GM19395 (cell line): ENCODE measurements around the gene ELL.
"Not testable (repeated sequence)": the region's sequence is repeated elsewhere in the genome, so short reads cannot be mapped to it uniquely, and the experiment has no call there.

Source experiments
- ATAC-seq: cut with Tn5 transposase; IDR thresholded peaks from one replicate; pipeline ENCODE4 v1.9.1; 2021; ENCODE audit warnings: mild to moderate bottlenecking, moderate library complexity; ENCODE audit not compliant: unreplicated experiment

The ELL gene

GRCh38 chr19:18521692-18522123, at the start of gene ELL:
Gene ELL, minus strand, starts transcription at chr19:18522070. Its CDS starts 15 bp downstream, at chr19:18522055.
- peak; percentile 10 for ATAC-seq

GRCh38 chr19:18568367-18568766, 46.5 kb upstream of the ELL start:
- no peak for ATAC-seq

- ATAC-seq, result no peak
Measured at GRCh38 chr19:18566953-18567352, 45.1 kb upstream of the ELL start.

GRCh38 chr19:18562086-18562485, 40.2 kb upstream of the ELL start:
- no peak for ATAC-seq

- no peak for ATAC-seq
Measured at GRCh38 chr19:18559685-18560084, 37.8 kb upstream of the ELL start.

- ATAC-seq, result no peak
Measured at GRCh38 chr19:18558604-18559003, 36.7 kb upstream of the ELL start.

GRCh38 chr19:18558202-18558555, 36.3 kb upstream of the ELL start:
- ATAC-seq, result no peak

GRCh38 chr19:18557411-18558201, 35.7 kb upstream of the ELL start, which contains the start of gene KXD1:
Gene KXD1, plus strand, starts transcription at chr19:18557870. Its CDS starts 4,187 bp downstream, at chr19:18562057.
- peak; percentile 93 for ATAC-seq

GRCh38 chr19:18551631-18552030, 29.8 kb upstream of the ELL start:
- ATAC-seq, result no peak

- ATAC-seq, result peak; percentile 70
Measured at GRCh38 chr19:18543814-18544475, 22.1 kb upstream of the ELL start.

GRCh38 chr19:18542941-18543813, 21.3 kb upstream of the ELL start, which contains the start of gene FKBP8:
Gene FKBP8, minus strand, starts transcription at chr19:18543573. Its CDS starts 1,603 bp downstream, at chr19:18541970.
- ATAC-seq, result peak; percentile 82

GRCh38 chr19:18541992-18542940, 20.4 kb upstream of the ELL start:
- no peak for ATAC-seq

- ATAC-seq, result no peak
Measured at GRCh38 chr19:18541258-18541991, 19.6 kb upstream of the ELL start.

- ATAC-seq, result not testable (repeated sequence)
Measured at GRCh38 chr19:18540200-18540599, 18.3 kb upstream of the ELL start.

GRCh38 chr19:18539372-18539771, 17.5 kb upstream of the ELL start:
- no peak for ATAC-seq

- ATAC-seq, result no peak
Measured at GRCh38 chr19:18538115-18538514, 16.2 kb upstream of the ELL start.

GRCh38 chr19:18537431-18537830, 15.6 kb upstream of the ELL start:
- ATAC-seq, result no peak

- ATAC-seq, result no peak
Measured at GRCh38 chr19:18536475-18536874, 14.6 kb upstream of the ELL start.

- ATAC-seq, result no peak
Measured at GRCh38 chr19:18533058-18533457, 11.2 kb upstream of the ELL start.
